ENCODE measurements around the gene KIF7.

GRCh38 chr15:89654301-89654761 lies 936 bp downstream of the KIF7 start:
- TF ChIP-seq, protein P1, sequence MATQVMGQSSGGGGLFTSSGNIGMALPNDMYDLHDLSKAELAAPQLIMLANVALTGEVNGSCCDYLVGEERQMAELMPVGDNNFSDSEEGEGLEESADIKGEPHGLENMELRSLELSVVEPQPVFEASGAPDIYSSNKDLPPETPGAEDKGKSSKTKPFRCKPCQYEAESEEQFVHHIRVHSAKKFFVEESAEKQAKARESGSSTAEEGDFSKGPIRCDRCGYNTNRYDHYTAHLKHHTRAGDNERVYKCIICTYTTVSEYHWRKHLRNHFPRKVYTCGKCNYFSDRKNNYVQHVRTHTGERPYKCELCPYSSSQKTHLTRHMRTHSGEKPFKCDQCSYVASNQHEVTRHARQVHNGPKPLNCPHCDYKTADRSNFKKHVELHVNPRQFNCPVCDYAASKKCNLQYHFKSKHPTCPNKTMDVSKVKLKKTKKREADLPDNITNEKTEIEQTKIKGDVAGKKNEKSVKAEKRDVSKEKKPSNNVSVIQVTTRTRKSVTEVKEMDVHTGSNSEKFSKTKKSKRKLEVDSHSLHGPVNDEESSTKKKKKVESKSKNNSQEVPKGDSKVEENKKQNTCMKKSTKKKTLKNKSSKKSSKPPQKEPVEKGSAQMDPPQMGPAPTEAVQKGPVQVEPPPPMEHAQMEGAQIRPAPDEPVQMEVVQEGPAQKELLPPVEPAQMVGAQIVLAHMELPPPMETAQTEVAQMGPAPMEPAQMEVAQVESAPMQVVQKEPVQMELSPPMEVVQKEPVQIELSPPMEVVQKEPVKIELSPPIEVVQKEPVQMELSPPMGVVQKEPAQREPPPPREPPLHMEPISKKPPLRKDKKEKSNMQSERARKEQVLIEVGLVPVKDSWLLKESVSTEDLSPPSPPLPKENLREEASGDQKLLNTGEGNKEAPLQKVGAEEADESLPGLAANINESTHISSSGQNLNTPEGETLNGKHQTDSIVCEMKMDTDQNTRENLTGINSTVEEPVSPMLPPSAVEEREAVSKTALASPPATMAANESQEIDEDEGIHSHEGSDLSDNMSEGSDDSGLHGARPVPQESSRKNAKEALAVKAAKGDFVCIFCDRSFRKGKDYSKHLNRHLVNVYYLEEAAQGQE (IDR thresholded peaks at IDR 0.05; ENCODE audit: low read depth), result no peak
- TF ChIP-seq TCF12 (IDR thresholded peaks at IDR 0.05; ENCODE audit: low read depth), result no peak
- TF ChIP-seq MAX (IDR thresholded peaks at IDR 0.05), result no peak
